HG03175 (cell line): ENCODE results near the gene RAB31.
"Not testable (repeated sequence)": the region's sequence is repeated elsewhere in the genome, so short reads cannot be mapped to it uniquely, and the experiment has no call there.

Experiments
- ATAC-seq: cut with Tn5 transposase; IDR thresholded peaks from one replicate; pipeline ENCODE4 v1.9.1; 2021; ENCODE audit warnings: mild to moderate bottlenecking, moderate library complexity; ENCODE audit not compliant: unreplicated experiment

The RAB31 gene

DNA sequence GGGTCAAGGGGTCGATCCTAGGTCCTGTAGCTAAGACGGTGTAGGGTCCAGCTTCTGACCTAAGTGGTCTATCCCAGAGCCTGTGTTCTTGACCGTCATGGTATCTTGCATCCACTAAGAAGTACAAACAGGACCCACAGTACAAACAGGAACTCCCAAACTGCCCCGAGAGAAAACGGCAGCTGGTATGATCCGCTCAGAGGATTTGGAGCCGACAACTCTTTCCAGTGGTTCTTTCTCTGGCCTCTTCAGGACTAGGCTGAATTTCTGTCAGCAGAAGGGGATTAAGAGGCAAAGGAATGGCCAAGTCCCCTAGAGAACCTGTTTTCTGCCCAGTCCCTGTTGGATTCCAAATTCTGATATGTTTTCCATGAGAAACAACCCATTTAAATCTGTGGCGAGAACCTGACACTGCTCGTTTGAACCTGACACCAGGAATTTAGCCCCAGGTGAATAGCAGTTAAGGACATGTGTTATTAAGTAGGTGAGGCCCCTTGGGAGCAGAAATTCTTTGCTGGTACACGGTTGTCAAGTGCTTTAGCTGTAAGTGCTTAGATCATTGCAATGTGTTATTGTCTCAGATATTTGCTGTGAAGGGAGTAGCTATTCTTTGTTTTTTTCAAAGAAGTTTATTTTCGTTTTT is 127.1 kb downstream of the RAB31 start:
- no peak for ATAC-seq

- ATAC-seq: no peak
These were observed 127.7 kb downstream of the RAB31 start for GRCh38 chr18:9835825-9836224.

- no peak for ATAC-seq
These were observed 130.2 kb downstream of the RAB31 start for GRCh38 chr18:9838144-9838877.

DNA sequence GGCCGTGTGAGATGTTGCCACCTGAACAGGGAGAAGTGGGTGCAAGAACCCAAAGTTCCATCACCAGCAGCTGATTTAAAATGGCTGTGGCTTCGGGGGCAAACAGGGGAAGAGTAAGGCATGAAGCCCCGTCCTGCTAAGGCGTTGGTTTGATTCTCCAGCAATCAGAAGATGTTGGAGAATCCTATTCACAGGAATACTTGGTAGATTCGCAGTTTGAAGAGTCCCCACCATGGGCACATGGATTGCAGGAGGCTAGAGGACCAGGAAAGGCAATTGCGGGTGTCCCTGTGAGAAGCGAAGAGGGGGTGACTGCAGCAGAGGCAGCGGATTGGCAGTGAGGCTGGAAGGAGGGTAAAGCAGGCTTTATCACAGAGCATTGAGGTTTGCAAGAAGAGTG is 131.1 kb downstream of the RAB31 start:
- ATAC-seq: no peak

- ATAC-seq: no peak
These were observed 131.8 kb downstream of the RAB31 start for GRCh38 chr18:9839853-9840252.

- ATAC-seq: no peak
These were observed 133.7 kb downstream of the RAB31 start for GRCh38 chr18:9841752-9842151.

- no peak for ATAC-seq
These were observed 134.3 kb downstream of the RAB31 start for GRCh38 chr18:9842448-9842847.

DNA sequence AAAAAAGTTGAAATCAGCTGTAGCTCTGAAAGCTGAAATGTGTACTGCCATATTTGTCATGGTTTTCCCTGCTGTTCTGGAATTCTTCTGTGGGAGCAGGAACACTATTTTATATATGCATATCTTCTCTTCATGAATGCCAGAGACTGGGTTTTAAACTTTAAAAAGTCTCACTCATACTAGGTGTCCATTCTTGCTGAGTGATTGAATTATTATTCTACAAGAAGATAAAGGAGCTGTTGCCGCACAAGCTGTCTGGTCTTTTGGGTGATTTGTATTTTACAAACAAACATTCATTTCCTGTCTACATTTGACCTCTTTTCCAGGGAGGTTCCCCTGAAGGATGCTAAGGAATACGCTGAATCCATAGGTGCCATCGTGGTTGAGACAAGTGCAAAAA is 137.2 kb downstream of the RAB31 start:
- no peak for ATAC-seq

DNA sequence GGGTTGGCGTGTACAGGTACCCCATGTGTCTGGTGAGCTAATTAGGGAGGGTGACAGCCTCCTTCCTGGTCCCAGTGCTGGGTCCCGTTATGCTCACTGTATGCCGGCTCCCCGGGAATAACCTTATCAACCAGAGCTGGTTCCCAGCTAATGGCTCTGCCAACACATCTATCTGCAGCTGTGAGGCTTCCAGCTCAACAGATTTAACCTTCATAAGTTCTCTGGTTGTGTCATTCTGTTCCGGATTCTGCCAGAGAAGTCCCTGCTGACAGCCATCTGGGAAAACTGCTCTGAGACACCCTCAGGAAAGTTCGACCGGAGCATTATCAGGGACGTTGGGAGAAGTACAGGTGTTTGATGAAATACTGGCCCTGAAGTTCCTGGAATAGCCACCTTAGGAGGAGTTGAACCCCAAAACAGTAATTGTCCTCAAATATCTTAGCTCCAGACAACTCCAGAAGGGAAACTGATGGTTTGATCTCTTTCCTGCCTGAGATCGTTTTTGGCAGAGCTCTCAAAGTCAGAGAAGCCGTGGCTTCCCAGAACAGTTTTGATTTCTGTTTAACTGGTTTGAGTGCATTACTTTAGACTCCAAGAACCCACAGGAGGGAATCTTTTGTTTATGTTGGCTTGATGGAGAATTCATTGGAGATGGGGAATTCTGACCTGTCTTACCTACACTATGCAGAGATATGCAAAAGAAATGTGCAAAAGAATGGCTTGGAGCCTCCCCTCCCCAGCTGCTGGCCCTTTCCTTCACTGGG is 138.2 kb downstream of the RAB31 start:
- no peak for ATAC-seq

DNA sequence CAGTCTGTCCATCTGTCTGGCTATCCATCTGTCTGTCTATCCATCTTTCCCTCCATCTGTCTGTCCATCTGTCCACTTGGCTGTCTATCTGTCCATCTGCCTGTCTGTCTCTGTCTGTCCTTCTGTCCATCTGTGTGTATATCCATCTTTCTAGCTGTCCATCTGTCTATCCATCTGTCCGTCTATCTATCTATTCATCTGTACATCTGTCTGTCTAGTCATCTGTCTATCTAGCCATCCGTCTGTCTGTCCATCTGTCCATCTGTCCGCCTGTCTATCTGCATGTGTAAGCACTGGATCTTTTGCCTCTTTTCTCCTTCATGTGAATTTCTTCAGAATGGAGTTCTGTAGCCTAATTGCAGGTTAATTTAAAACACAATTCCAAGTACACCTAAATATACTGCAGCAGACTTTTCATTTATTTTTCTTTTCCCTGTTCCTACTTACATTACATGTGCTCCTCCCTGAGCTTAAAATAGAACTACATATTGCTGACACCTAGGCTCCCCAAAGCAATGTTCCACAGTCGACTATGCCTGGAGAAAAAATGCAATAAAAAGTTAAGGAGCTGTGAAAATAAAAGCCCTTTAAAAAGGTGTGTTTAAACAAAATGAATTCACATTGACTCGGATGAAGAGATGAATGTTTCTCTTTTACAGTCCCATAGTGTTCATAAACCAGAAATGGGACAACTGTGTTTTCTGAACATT is 140.2 kb downstream of the RAB31 start:
- ATAC-seq: no peak

DNA sequence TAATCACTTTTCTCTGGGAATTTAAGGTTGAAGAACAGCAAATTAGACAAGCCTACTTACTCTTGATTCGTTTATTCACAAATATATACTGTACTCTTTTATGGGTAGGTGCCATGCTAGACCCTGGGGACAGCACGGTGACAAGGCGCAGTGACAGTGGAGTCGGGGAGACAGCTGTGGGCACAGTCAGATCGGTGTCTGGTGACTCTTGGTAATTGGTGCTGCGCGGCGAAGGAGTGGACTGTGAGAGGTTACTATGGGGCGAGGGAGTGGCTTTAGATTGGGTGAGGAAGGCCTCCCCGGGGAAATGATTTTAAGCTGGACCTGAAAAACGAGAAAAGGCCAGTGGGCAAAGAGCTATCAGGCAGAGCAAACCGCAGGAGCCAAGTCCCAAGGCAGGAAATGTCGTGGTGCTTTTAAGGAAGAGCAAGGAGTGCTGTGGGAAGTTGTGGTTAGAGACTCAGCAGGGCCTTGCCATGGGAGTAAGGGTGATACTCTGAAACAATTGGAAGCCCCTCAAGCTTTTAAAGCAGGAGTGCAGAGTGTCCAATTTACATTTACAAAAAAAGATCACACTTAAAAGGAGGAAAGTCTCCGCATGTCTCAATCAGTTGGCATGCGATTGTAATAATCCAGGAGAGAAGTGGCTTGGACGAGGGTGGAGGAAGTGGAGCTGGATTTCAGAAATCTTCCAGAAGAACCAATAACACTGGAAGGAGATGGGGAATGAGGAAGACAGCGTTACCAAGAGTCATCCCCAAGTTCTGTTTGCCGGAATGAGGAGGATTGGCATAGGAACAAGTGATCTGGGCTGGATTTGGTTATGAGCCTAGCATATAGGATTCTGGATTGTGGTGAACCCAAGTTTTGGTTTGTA is 141.5 kb downstream of the RAB31 start:
- no peak for ATAC-seq

DNA sequence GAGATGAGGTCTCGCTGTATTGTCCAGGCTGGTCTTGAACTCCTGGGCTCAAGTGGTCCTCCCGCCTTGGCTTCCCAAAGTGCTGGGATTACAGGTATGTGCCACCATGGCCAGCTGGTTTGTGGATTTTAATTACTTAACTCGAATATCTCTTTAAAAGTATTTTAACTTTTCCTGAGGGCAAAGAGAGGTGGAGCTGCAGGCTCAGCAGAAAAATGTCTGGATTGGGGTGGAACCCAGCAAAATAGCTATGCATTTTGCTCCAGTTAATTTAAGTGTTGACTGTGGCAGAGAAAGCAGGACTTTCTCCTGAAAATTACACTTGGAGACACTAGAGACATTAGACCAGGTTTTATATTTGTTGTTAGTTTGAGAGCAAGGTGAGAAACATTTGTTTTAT is 142.2 kb downstream of the RAB31 start:
- no peak for ATAC-seq

GRCh38 chr18:9851511-9851910 is 143.4 kb downstream of the RAB31 start:
- no peak for ATAC-seq

- no peak for ATAC-seq
These were observed 144.4 kb downstream of the RAB31 start for GRCh38 chr18:9852266-9853081.

DNA sequence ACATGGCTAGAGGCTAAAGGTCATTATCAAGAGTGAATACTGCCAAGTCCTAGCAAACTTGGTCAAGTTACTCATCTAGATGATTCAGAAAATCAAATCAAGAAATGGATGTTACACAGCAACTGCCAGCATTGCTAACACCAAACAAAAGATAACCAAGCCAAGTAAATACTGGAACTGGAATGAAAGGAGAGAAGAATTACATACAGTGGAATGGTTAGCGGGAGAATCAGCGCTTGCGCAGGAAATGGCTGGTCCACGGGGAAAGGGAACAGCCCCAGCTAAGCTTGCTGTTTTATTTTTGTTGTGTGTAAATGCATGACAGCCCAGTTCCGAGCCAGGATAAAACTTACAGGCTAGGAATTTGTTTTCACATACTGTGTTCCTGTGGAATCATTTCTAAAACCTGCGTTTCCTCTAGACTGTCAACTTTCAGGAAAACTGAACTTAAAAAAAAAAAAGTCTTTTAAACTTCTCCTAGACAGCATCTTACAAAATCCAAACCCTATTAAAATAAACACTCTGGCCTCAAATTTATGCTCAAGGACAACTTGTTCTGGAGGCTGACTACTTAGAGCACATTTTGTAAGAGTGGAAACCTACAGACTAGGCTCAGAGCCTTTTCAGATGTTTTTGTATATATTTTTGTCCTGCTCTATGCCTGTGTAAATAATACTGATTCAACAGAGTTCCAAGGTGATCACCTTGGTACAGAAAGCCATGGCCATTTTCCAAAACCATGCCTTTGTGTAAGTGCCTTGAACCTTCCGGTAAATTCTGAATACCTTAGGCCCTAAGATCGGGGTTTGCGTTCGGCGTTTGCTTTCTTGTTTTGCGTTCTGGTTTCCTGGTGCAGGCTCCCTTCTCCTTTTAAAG is 146.9 kb downstream of the RAB31 start:
- no peak for ATAC-seq

DNA sequence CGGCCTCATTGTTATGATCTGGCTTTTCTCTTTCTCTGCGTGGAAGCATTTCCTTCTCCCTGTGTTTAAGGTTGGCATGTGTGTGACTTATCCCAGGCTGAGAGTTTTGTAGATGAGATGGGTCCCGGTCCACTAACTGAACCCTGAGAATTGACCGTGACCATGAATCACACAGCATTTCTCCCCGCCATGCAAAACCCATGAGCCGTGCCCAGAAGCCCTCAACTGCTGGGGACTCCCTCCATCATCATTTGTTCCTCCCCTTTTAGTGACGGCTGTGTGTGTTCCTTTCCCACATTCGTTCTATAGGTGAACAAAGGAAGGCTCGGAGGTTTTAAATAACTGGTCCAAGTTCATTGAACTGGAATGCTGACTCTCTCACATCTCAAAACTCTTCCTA is 147.6 kb downstream of the RAB31 start:
- no peak for ATAC-seq

DNA sequence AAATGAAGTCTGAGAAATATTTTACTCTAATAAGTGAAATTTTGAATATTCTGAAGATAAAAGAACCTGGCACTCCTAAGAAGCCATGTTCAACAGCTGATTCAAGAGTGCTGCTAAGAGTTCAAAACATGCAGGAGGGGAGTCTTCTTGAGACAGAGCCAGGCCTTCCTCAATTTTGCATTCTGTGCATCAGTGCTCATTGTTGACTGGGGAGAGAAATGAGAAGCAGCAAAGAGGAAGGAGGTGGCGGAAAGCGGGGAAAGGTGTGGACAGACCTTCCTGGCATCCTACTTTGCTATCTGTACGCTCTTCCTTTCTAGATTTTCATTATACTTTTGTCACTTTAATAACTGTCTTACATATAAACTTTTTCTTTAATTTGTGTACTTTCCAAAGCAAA is 148.0 kb downstream of the RAB31 start:
- ATAC-seq: no peak

- ATAC-seq: not testable (repeated sequence)
These were observed 149.4 kb downstream of the RAB31 start for GRCh38 chr18:9857479-9857998.
